GM23338 (cell line): ENCODE data around the gene NXN. TPM values are rescaled to one million over a fixed set of nuclear protein-coding genes. Genes with fewer than 3 reads are reported as not detected.

Source experiments
- ATAC-seq: fragments of 200-7000 bp; cut with Tn5 transposase; 3 replicates; pipeline ENCODE4 v1.9.1; 2020
- DNase-seq: peaks from one replicate; pipeline ENCODE4 v3.0.0-alpha.2; 2015; ENCODE audit warnings: low spot score
- H2AFZ ChIP-seq: fragments of 200-600 bp; sonication (generic); 2 replicates; pipeline ENCODE4 v1.8.0; 2016; ENCODE audit warnings: antibody characterized with exemption, mild to moderate bottlenecking, moderate library complexity
- H3F3A ChIP-seq: fragments of 200-600 bp; sonication (generic); replicated peaks from 2 replicates; pipeline ENCODE4 v1.8.0; 2017; ENCODE audit warnings: antibody characterized with exemption, mixed run types, low read depth
- H3K27ac ChIP-seq: fragments of 200-600 bp; sonication (generic); 2 replicates; pipeline ENCODE4 v1.6.1; 2016; ENCODE audit warnings: low read depth
- H3K27me3 ChIP-seq: fragments of 200-600 bp; sonication (generic); 2 replicates; pipeline ENCODE4 v1.8.0; 2016; ENCODE audit warnings: mild to moderate bottlenecking, mixed run types, moderate library complexity; ENCODE audit not compliant: insufficient read depth
- H3K36me3 ChIP-seq: fragments of 200-600 bp; sonication (generic); 2 replicates; pipeline ENCODE4 v1.8.0; 2016; ENCODE audit warnings: mild to moderate bottlenecking; ENCODE audit not compliant: insufficient read depth
- H3K4me1 ChIP-seq: fragments of 200-600 bp; sonication (generic); 2 replicates; pipeline ENCODE4 v1.8.0; 2016; ENCODE audit warnings: mild to moderate bottlenecking, moderate library complexity; ENCODE audit not compliant: insufficient read depth
- H3K4me2 ChIP-seq: fragments of 200-600 bp; sonication (generic); 2 replicates; pipeline ENCODE4 v1.7.1; 2017; ENCODE audit warnings: mixed run types
- H3K4me3 ChIP-seq: fragments of 200-600 bp; sonication (generic); 2 replicates; pipeline ENCODE4 v1.6.1; 2016; ENCODE audit warnings: mixed run types
- H3K79me2 ChIP-seq: fragments of 200-600 bp; sonication (generic); replicated peaks from 2 replicates; pipeline ENCODE4 v1.8.0; 2017; ENCODE audit warnings: mild to moderate bottlenecking; ENCODE audit not compliant: insufficient read depth
- H3K9me2 ChIP-seq: fragments of 200-600 bp; sonication (generic); 2 replicates; pipeline ENCODE4 v1.8.0; 2017; ENCODE audit not compliant: insufficient read depth
- H4K20me1 ChIP-seq: fragments of 200-600 bp; sonication (generic); replicated peaks from 2 replicates; pipeline ENCODE4 v1.8.0; 2017; ENCODE audit warnings: mild to moderate bottlenecking; ENCODE audit not compliant: insufficient read depth
- H3K27ac Mint-ChIP-seq: 2 replicates; pipeline ENCODE4 v1.8.0; 2020; ENCODE audit warnings: inconsistent platforms, mild to moderate bottlenecking, moderate library complexity, mixed read lengths
- H3K27me3 Mint-ChIP-seq: 3 replicates; pipeline ENCODE4 v1.8.0; 2022; ENCODE audit warnings: low read depth, mild to moderate bottlenecking, moderate library complexity, mixed read lengths, inconsistent platforms; ENCODE audit not compliant: insufficient read depth, poor library complexity
- H3K36me3 Mint-ChIP-seq: 3 replicates; pipeline ENCODE4 v1.8.0; 2021; ENCODE audit warnings: low read depth, mild to moderate bottlenecking, inconsistent platforms, moderate library complexity, mixed read lengths
- H3K4me1 Mint-ChIP-seq: 3 replicates; pipeline ENCODE4 v1.8.0; 2020; ENCODE audit warnings: mild to moderate bottlenecking, inconsistent platforms, mixed read lengths
- H3K4me3 Mint-ChIP-seq: 3 replicates; pipeline ENCODE4 v1.8.0; 2021; ENCODE audit warnings: moderate library complexity, mild to moderate bottlenecking, inconsistent platforms, mixed read lengths
- H3K9me3 Mint-ChIP-seq: 3 replicates; pipeline ENCODE4 v1.8.0; 2020; ENCODE audit warnings: moderate library complexity, mild to moderate bottlenecking, inconsistent platforms, mixed read lengths
- CREB1 ChIP-seq: fragments of 250-450 bp; sonication (Bioruptor Pico); IDR thresholded peaks from 2 replicates; pipeline ENCODE4 v1.5.0; 2020; ENCODE audit warnings: low read depth, mild to moderate bottlenecking, moderate library complexity
- EZH2 ChIP-seq: fragments of 200-600 bp; sonication (generic); IDR thresholded peaks from one replicate; pipeline ENCODE4 v1.8.0; 2017; ENCODE audit warnings: antibody characterized with exemption, mild to moderate bottlenecking, low read depth; ENCODE audit not compliant: unreplicated experiment
- EZH2phosphoT487 ChIP-seq: fragments of 200-600 bp; sonication (generic); IDR thresholded peaks from one replicate; pipeline ENCODE4 v1.8.1; 2018; ENCODE audit warnings: antibody characterized with exemption; ENCODE audit not compliant: unreplicated experiment
- JUNB ChIP-seq: IDR thresholded peaks from one replicate; pipeline ENCODE4 v1.6.1; 2016; ENCODE audit warnings: antibody characterized with exemption; ENCODE audit not compliant: unreplicated experiment
- NANOG ChIP-seq: IDR thresholded peaks from 2 replicates; pipeline ENCODE4 v1.6.1; 2016; ENCODE audit warnings: antibody characterized with exemption, borderline replicate concordance
- POLR2AphosphoS5 ChIP-seq: IDR thresholded peaks from 2 replicates; pipeline ENCODE4 v1.6.1; 2016; ENCODE audit warnings: antibody characterized with exemption, low read depth
- STAT1 ChIP-seq: IDR thresholded peaks from one replicate; pipeline ENCODE4 v1.6.1; 2016; ENCODE audit warnings: antibody characterized with exemption; ENCODE audit not compliant: unreplicated experiment
- ZNF114 ChIP-seq: fragments of 250-450 bp; sonication (Bioruptor Pico); IDR thresholded peaks from 2 replicates; pipeline ENCODE4 v1.5.0; 2020; ENCODE audit warnings: mild to moderate bottlenecking, moderate library complexity
- ZNF331 ChIP-seq: fragments of 250-450 bp; sonication (Bioruptor Pico); IDR thresholded peaks from 2 replicates; pipeline ENCODE4 v1.5.0; 2020; ENCODE audit warnings: low read depth, mild to moderate bottlenecking, moderate library complexity
- polyA plus RNA-seq: library from polyadenylated mRNA; unstranded; fragments of >200 nt; fragmentation: Nextera tagmentation; extraction: Ambion mirVana; gene quantifications from 2 replicates; pipeline ENCODE4 v1.2.1, GENCODE V29; 2016
- total RNA-seq: library from RNA; depleted of rRNA; stranded (reverse); fragments of >200 nt; shearing (Covaris generic); gene quantifications from 2 replicates; pipeline ENCODE4 v1.2.3, GENCODE V29; 2014
- TF ChIP-seq, protein P1 (sequence below): IDR thresholded peaks from 2 replicates; pipeline ENCODE4 v1.6.1; 2016; ENCODE audit warnings: antibody characterized with exemption
- TF ChIP-seq, protein P2 (sequence below): fragments of 250-450 bp; sonication (Bioruptor Pico); IDR thresholded peaks from 2 replicates; pipeline ENCODE4 v1.5.0; 2020; ENCODE audit warnings: mild to moderate bottlenecking, moderate library complexity
- TF ChIP-seq, protein P3 (sequence below): IDR thresholded peaks from one replicate; pipeline ENCODE4 v1.6.1; 2018; ENCODE audit warnings: antibody characterized with exemption; ENCODE audit not compliant: unreplicated experiment
- TF ChIP-seq, protein P4 (sequence below), 2 experiments: fragments of 200-600 bp in 1 of 2; sonication (generic) in 1 of 2; conservative IDR thresholded peaks; 2 replicates each; pipeline versions ENCODE4 v1.5.1 to v1.6.1; 2016 to 2017; ENCODE audit warnings: antibody characterized with exemption in 2 of 2, low read depth in 2 of 2, mild to moderate bottlenecking in 2 of 2, moderate library complexity in 1 of 2

Gene NXN
- total and polyA plus RNA-seq, 2 experiments from 2014 or later: 31.8 to 105 TPM

DNA sequence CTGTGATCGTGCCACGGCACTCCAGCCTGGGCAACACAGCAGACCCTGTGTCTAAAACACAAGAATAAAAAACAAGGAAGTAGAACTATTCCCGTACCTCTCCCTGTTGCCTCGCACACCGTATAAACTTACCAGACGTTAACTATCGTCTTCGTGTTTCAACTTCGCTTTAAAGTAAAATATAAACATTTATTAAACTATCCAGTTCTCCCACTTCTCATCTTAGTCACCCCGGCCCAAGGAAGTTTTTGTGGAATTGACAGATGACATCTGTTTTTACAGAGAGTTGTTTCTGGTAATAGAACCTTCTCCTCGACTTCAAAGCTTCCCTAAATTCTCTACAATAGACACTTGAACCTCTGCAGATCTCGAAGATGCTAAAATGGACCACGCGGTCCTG is 83.1 kb downstream of the NXN start:
- no peak overlapping the region for H3K4me3 ChIP-seq
- no peak for ATAC-seq
- DNase-seq: no peak

More for the DNA sequence above, 83.1 kb downstream of the NXN start:
- H3F3A ChIP-seq: no peaks in the 10 kb centered on the region
- H3K9me2 ChIP-seq: no peaks in the 10 kb centered on the region
- peak overlapping the region; percentile 76 for H3K27ac ChIP-seq
- H3K36me3 ChIP-seq: no peaks in the 10 kb centered on the region
- peaks cover 14% of the 10 kb centered on the region for H3K36me3 Mint-ChIP-seq
- H4K20me1 ChIP-seq: peaks cover 11% of the 10 kb centered on the region
- TF ChIP-seq JUNB (no peak), POLR2AphosphoS5 (no peak), STAT1 (no peak), NANOG (no peak), EZH2 (no peak), CREB1 (CRISPR knock-in tag) (no peak), EZH2phosphoT487 (no peak), ZNF114 (CRISPR knock-in tag) (no peak), ZNF331 (CRISPR knock-in tag) (no peak)
- TF ChIP-seq, protein P1, sequence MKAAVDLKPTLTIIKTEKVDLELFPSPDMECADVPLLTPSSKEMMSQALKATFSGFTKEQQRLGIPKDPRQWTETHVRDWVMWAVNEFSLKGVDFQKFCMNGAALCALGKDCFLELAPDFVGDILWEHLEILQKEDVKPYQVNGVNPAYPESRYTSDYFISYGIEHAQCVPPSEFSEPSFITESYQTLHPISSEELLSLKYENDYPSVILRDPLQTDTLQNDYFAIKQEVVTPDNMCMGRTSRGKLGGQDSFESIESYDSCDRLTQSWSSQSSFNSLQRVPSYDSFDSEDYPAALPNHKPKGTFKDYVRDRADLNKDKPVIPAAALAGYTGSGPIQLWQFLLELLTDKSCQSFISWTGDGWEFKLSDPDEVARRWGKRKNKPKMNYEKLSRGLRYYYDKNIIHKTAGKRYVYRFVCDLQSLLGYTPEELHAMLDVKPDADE: no peak
- TF ChIP-seq, protein P2, sequence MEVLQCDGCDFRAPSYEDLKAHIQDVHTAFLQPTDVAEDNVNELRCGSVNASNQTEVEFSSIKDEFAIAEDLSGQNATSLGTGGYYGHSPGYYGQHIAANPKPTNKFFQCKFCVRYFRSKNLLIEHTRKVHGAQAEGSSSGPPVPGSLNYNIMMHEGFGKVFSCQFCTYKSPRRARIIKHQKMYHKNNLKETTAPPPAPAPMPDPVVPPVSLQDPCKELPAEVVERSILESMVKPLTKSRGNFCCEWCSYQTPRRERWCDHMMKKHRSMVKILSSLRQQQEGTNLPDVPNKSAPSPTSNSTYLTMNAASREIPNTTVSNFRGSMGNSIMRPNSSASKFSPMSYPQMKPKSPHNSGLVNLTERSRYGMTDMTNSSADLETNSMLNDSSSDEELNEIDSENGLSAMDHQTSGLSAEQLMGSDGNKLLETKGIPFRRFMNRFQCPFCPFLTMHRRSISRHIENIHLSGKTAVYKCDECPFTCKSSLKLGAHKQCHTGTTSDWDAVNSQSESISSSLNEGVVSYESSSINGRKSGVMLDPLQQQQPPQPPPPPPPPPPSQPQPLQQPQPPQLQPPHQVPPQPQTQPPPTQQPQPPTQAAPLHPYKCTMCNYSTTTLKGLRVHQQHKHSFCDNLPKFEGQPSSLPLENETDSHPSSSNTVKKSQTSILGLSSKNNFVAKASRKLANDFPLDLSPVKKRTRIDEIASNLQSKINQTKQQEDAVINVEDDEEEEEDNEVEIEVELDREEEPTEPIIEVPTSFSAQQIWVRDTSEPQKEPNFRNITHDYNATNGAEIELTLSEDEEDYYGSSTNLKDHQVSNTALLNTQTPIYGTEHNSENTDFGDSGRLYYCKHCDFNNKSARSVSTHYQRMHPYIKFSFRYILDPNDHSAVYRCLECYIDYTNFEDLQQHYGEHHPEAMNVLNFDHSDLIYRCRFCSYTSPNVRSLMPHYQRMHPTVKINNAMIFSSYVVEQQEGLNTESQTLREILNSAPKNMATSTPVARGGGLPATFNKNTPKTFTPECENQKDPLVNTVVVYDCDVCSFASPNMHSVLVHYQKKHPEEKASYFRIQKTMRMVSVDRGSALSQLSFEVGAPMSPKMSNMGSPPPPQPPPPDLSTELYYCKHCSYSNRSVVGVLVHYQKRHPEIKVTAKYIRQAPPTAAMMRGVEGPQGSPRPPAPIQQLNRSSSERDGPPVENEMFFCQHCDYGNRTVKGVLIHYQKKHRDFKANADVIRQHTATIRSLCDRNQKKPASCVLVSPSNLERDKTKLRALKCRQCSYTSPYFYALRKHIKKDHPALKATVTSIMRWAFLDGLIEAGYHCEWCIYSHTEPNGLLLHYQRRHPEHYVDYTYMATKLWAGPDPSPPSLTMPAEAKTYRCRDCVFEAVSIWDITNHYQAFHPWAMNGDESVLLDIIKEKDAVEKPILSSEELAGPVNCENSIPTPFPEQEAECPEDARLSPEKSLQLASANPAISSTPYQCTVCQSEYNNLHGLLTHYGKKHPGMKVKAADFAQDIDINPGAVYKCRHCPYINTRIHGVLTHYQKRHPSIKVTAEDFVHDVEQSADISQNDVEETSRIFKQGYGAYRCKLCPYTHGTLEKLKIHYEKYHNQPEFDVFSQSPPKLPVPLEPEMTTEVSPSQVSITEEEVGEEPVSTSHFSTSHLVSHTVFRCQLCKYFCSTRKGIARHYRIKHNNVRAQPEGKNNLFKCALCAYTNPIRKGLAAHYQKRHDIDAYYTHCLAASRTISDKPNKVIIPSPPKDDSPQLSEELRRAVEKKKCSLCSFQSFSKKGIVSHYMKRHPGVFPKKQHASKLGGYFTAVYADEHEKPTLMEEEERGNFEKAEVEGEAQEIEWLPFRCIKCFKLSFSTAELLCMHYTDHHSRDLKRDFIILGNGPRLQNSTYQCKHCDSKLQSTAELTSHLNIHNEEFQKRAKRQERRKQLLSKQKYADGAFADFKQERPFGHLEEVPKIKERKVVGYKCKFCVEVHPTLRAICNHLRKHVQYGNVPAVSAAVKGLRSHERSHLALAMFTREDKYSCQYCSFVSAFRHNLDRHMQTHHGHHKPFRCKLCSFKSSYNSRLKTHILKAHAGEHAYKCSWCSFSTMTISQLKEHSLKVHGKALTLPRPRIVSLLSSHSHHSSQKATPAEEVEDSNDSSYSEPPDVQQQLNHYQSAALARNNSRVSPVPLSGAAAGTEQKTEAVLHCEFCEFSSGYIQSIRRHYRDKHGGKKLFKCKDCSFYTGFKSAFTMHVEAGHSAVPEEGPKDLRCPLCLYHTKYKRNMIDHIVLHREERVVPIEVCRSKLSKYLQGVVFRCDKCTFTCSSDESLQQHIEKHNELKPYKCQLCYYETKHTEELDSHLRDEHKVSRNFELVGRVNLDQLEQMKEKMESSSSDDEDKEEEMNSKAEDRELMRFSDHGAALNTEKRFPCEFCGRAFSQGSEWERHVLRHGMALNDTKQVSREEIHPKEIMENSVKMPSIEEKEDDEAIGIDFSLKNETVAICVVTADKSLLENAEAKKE (CRISPR knock-in tag): no peak
- TF ChIP-seq, protein P3, sequence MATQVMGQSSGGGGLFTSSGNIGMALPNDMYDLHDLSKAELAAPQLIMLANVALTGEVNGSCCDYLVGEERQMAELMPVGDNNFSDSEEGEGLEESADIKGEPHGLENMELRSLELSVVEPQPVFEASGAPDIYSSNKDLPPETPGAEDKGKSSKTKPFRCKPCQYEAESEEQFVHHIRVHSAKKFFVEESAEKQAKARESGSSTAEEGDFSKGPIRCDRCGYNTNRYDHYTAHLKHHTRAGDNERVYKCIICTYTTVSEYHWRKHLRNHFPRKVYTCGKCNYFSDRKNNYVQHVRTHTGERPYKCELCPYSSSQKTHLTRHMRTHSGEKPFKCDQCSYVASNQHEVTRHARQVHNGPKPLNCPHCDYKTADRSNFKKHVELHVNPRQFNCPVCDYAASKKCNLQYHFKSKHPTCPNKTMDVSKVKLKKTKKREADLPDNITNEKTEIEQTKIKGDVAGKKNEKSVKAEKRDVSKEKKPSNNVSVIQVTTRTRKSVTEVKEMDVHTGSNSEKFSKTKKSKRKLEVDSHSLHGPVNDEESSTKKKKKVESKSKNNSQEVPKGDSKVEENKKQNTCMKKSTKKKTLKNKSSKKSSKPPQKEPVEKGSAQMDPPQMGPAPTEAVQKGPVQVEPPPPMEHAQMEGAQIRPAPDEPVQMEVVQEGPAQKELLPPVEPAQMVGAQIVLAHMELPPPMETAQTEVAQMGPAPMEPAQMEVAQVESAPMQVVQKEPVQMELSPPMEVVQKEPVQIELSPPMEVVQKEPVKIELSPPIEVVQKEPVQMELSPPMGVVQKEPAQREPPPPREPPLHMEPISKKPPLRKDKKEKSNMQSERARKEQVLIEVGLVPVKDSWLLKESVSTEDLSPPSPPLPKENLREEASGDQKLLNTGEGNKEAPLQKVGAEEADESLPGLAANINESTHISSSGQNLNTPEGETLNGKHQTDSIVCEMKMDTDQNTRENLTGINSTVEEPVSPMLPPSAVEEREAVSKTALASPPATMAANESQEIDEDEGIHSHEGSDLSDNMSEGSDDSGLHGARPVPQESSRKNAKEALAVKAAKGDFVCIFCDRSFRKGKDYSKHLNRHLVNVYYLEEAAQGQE: no peak
- TF ChIP-seq, protein P4, sequence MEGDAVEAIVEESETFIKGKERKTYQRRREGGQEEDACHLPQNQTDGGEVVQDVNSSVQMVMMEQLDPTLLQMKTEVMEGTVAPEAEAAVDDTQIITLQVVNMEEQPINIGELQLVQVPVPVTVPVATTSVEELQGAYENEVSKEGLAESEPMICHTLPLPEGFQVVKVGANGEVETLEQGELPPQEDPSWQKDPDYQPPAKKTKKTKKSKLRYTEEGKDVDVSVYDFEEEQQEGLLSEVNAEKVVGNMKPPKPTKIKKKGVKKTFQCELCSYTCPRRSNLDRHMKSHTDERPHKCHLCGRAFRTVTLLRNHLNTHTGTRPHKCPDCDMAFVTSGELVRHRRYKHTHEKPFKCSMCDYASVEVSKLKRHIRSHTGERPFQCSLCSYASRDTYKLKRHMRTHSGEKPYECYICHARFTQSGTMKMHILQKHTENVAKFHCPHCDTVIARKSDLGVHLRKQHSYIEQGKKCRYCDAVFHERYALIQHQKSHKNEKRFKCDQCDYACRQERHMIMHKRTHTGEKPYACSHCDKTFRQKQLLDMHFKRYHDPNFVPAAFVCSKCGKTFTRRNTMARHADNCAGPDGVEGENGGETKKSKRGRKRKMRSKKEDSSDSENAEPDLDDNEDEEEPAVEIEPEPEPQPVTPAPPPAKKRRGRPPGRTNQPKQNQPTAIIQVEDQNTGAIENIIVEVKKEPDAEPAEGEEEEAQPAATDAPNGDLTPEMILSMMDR (conservative IDR thresholded peaks at IDR 0.05; ENCODE audit: low read depth in 2 of 2): no peak
- H3K79me2 ChIP-seq: peaks cover 78% of the 10 kb centered on the region
- no peak overlapping the region for H3K4me2 ChIP-seq
- H3K27me3 Mint-ChIP-seq: peaks cover 11% of the 10 kb centered on the region
- H3K27ac Mint-ChIP-seq: no peak overlapping the region
- H3K9me3 Mint-ChIP-seq: no peaks in the 10 kb centered on the region
- H3K27me3 ChIP-seq: no peaks in the 10 kb centered on the region
- H3K4me1 ChIP-seq: peaks cover 23% of the 10 kb centered on the region
- no peak overlapping the region for H2AFZ ChIP-seq
- H3K4me3 Mint-ChIP-seq: no peak overlapping the region
- peaks cover 29% of the 10 kb centered on the region for H3K4me1 Mint-ChIP-seq
